Neural cell (in vitro differentiated cells): ENCODE measurements around the gene CREB3L2. TPM values are rescaled to one million over a fixed set of nuclear protein-coding genes. Genes with fewer than 3 reads are reported as not detected.
"Not testable (repeated sequence)": the region's sequence is repeated elsewhere in the genome, so short reads cannot be mapped to it uniquely, and the experiment has no call there.

Source experiments
- H2AFZ ChIP-seq: fragments of 200-600, 300-800 bp; sonication (generic), shearing (Covaris generic); 2 replicates; pipeline ENCODE4 v1.6.0; 2014; ENCODE audit warnings: low read depth, mild to moderate bottlenecking, antibody characterized with exemption, low read length, moderate library complexity
- H3F3A ChIP-seq: fragments of 200-600 bp; shearing (Covaris generic); 2 replicates; pipeline ENCODE4 v1.6.1; 2016; ENCODE audit warnings: mild to moderate bottlenecking, moderate library complexity, mixed read lengths, antibody characterized with exemption, low read length; ENCODE audit not compliant: insufficient read depth, poor library complexity, severe bottlenecking
- H3K27ac ChIP-seq: fragments of 200-600, 300-800 bp; sonication (generic), shearing (Covaris generic); 2 replicates; pipeline ENCODE4 v1.5.1; 2014; ENCODE audit warnings: mild to moderate bottlenecking, low read length, moderate library complexity
- H3K27me3 ChIP-seq: fragments of 300-800, 200-600 bp; sonication (generic), shearing (Covaris generic); 2 replicates; pipeline ENCODE4 v1.6.0; 2014; ENCODE audit warnings: mild to moderate bottlenecking, low read depth, low read length, moderate library complexity; ENCODE audit not compliant: insufficient read depth
- H3K36me3 ChIP-seq: fragments of 300-800, 200-600 bp; sonication (generic), shearing (Covaris generic); 2 replicates; pipeline ENCODE4 v1.5.1; 2014; ENCODE audit warnings: mild to moderate bottlenecking, antibody characterized with exemption, low read length, moderate library complexity; ENCODE audit not compliant: insufficient read depth
- H3K4me2 ChIP-seq: fragments of 300-800, 200-600 bp; sonication (generic), shearing (Covaris generic); 2 replicates; pipeline ENCODE4 v1.6.0; 2014; ENCODE audit warnings: mild to moderate bottlenecking, low read length
- H3K4me3 ChIP-seq: fragments of 300-800, 200-600 bp; sonication (generic), shearing (Covaris generic); 2 replicates; pipeline ENCODE4 v1.5.1; 2014; ENCODE audit warnings: mild to moderate bottlenecking, low read length, moderate library complexity
- H3K79me2 ChIP-seq: fragments of 200-600 bp; shearing (Covaris generic); replicated peaks from 2 replicates; pipeline ENCODE4 v1.6.0; 2014; ENCODE audit warnings: mild to moderate bottlenecking, low read length, moderate library complexity; ENCODE audit not compliant: insufficient read depth
- H3K9ac ChIP-seq: fragments of 300-800, 200-600 bp; sonication (generic), shearing (Covaris generic); 2 replicates; pipeline ENCODE4 v1.6.1; 2016; ENCODE audit warnings: mild to moderate bottlenecking, low read length, mixed read lengths
- H3K9me2 ChIP-seq: fragments of 200-600 bp; shearing (Covaris generic); 2 replicates; pipeline ENCODE4 v1.6.1; 2016; ENCODE audit warnings: mild to moderate bottlenecking, low read length, mixed read lengths; ENCODE audit not compliant: insufficient read depth
- H3K9me3 ChIP-seq: fragments of 200-600, 300-800 bp; sonication (generic), shearing (Covaris generic); 2 replicates; pipeline ENCODE4 v1.6.1; 2016; ENCODE audit warnings: mild to moderate bottlenecking, mixed run types, low read length, moderate library complexity, mixed read lengths
- H4K20me1 ChIP-seq: fragments of 200-600 bp; shearing (Covaris generic); 2 replicates; pipeline ENCODE4 v1.6.1; 2016; ENCODE audit warnings: mild to moderate bottlenecking, mixed run types; ENCODE audit not compliant: insufficient read depth
- CTCF ChIP-seq: fragments of 450-650 bp; IDR thresholded peaks from 2 replicates; pipeline ENCODE4 v1.5.1; 2014; ENCODE audit warnings: antibody characterized with exemption, mild to moderate bottlenecking, moderate library complexity; ENCODE audit not compliant: poor library complexity, severe bottlenecking
- EP300 ChIP-seq: fragments of 450-650 bp; conservative IDR thresholded peaks from 2 replicates; pipeline ENCODE4 v1.6.1; 2014; ENCODE audit warnings: antibody characterized with exemption, mild to moderate bottlenecking, moderate library complexity; ENCODE audit not compliant: poor library complexity, severe bottlenecking
- EZH2 ChIP-seq: fragments of 200-600, 300-800 bp; shearing (Covaris generic), sonication (generic); IDR thresholded peaks from 2 replicates; pipeline ENCODE4 v1.6.1; 2014; ENCODE audit warnings: antibody characterized with exemption, low read length, borderline replicate concordance, mild to moderate bottlenecking; ENCODE audit not compliant: insufficient read depth, poor library complexity, severe bottlenecking
- MXI1 ChIP-seq: fragments of 450-650 bp; conservative IDR thresholded peaks from 2 replicates; pipeline ENCODE4 v1.6.1; 2014; ENCODE audit warnings: antibody characterized with exemption, mild to moderate bottlenecking; ENCODE audit not compliant: poor library complexity, severe bottlenecking
- POLR2AphosphoS5 ChIP-seq: IDR thresholded peaks from 2 replicates; pipeline ENCODE4 v1.6.1; 2012
- RAD21 ChIP-seq: fragments of 450-650 bp; conservative IDR thresholded peaks from 2 replicates; pipeline ENCODE4 v1.6.1; 2014; ENCODE audit warnings: antibody characterized with exemption, mild to moderate bottlenecking, moderate library complexity
- REST ChIP-seq: IDR thresholded peaks from 2 replicates; pipeline ENCODE4 v1.6.1; 2012; ENCODE audit warnings: borderline replicate concordance
- SMC3 ChIP-seq: fragments of 450-650 bp; conservative IDR thresholded peaks from 2 replicates; pipeline ENCODE4 v1.6.1; 2014; ENCODE audit warnings: antibody characterized with exemption, mild to moderate bottlenecking, moderate library complexity; ENCODE audit not compliant: poor library complexity
- TAF1 ChIP-seq: IDR thresholded peaks from 2 replicates; pipeline ENCODE4 v1.6.1; 2012; ENCODE audit warnings: low read depth
- polyA plus RNA-seq: library from polyadenylated mRNA; depleted of rRNA; stranded (reverse); fragments of >200 nt; gene quantifications from 2 replicates; pipeline ENCODE4 v1.2.3, GENCODE V29; 2014

The CREB3L2 gene
- polyA plus RNA-seq, 1 donor from 2014 or later = 1.5 TPM

GRCh38 chr7:138017992-138018391 lies 16.1 kb upstream of the CREB3L2 start:
- no peaks in the 10 kb centered on the region for H3F3A ChIP-seq
- no peak overlapping the region for H3K9ac ChIP-seq
- H4K20me1 ChIP-seq = no peaks in the 10 kb centered on the region
- H3K9me3 ChIP-seq = no peaks in the 10 kb centered on the region
- no peak overlapping the region for H3K4me2 ChIP-seq
- no peak overlapping the region for H3K4me3 ChIP-seq
- H3K79me2 ChIP-seq = no peaks in the 10 kb centered on the region
- no peak overlapping the region for H3K27ac ChIP-seq
- H2AFZ ChIP-seq = no peak overlapping the region
- H3K27me3 ChIP-seq = no peaks in the 10 kb centered on the region
- H3K9me2 ChIP-seq = no peaks in the 10 kb centered on the region
- no peak for TF ChIP-seq SMC3
- no peak for TF ChIP-seq EZH2
- TF ChIP-seq REST = no peak
- no peaks in the 10 kb centered on the region for H3K36me3 ChIP-seq

GRCh38 chr7:138015096-138015495 lies 13.2 kb upstream of the CREB3L2 start:
- H3K36me3 ChIP-seq = no peaks in the 10 kb centered on the region
- TF ChIP-seq MXI1 = no peak
- H4K20me1 ChIP-seq = no peaks in the 10 kb centered on the region
- H2AFZ ChIP-seq = no peak overlapping the region
- no peaks in the 10 kb centered on the region for H3K9me2 ChIP-seq
- no peak overlapping the region for H3K4me3 ChIP-seq
- H3K9me3 ChIP-seq = no peaks in the 10 kb centered on the region
- no peaks in the 10 kb centered on the region for H3F3A ChIP-seq
- H3K27me3 ChIP-seq = no peaks in the 10 kb centered on the region
- H3K9ac ChIP-seq = no peak overlapping the region
- no peak overlapping the region for H3K27ac ChIP-seq
- H3K79me2 ChIP-seq = no peaks in the 10 kb centered on the region
- H3K4me2 ChIP-seq = no peak overlapping the region

GRCh38 chr7:138014686-138015085 lies 12.8 kb upstream of the CREB3L2 start:
- Histone ChIP-seq H3K4me3 (no peak overlapping the region), H3K9me3 (no peaks in the 10 kb centered on the region), H3K36me3 (no peaks in the 10 kb centered on the region), H3K27ac (no peak overlapping the region), H3K79me2 (no peaks in the 10 kb centered on the region), H4K20me1 (no peaks in the 10 kb centered on the region), H3K9ac (no peak overlapping the region), H3F3A (no peaks in the 10 kb centered on the region), H3K4me2 (no peak overlapping the region), H3K9me2 (no peaks in the 10 kb centered on the region), H2AFZ (no peak overlapping the region), H3K27me3 (no peaks in the 10 kb centered on the region)
- TF ChIP-seq EZH2 (no peak), SMC3 (no peak), EP300 (no peak), RAD21 (no peak), MXI1 (no peak), REST (no peak), CTCF (no peak), POLR2AphosphoS5 (no peak), TAF1 (no peak)

GRCh38 chr7:138014201-138014600 lies 12.3 kb upstream of the CREB3L2 start:
- H3K9ac ChIP-seq, H3K9me2 ChIP-seq, H4K20me1 ChIP-seq, H3K27me3 ChIP-seq, H3K36me3 ChIP-seq, H3K4me3 ChIP-seq, H2AFZ ChIP-seq, H3F3A ChIP-seq, H3K9me3 ChIP-seq, H3K79me2 ChIP-seq, H3K27ac ChIP-seq, H3K4me2 ChIP-seq: not testable (repeated sequence)
